ENCODE data around the gene KIAA0586.
"Not testable (repeated sequence)": the region's sequence is repeated elsewhere in the genome, so short reads cannot be mapped to it uniquely, and the experiment has no call there.

KIAA0586 gene

DNA sequence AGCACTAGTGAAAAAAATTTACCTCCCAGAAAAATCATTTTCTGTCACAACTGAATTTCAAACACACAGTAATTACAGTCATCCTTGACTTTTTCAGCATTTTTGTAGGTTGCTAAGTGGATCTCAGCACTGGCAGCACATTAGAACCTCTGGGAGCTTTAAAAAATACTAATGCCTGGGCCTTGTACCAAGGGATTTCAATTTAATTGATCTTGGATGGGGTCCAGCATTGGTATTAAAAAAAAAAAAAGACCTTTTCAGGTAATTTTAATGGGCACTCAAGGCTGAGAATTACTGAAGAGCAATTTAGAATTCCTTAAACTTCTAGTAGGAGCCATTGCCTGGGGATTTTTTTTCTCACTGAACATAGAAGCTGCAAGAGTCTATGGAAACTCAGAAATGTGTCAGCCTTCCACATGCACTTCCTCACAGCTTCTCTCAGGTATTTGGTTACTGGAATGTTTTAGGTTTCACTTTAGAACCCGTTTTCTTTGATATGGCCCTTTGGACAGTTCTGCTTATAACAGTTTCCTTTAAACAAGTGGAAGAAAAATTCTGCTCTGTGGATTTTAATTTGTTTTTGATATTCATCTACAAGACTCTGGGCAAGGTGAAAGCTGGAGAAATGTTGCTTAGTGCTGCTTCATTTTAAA lies 121.7 kb downstream of the KIAA0586 start:
- DNase-seq (ENCODE audit: low read depth): no peak

- DNase-seq (ENCODE audit: low read depth): no peak
Measured at GRCh38 chr14:58553959-58554358, 126.4 kb downstream of the KIAA0586 start.

DNA sequence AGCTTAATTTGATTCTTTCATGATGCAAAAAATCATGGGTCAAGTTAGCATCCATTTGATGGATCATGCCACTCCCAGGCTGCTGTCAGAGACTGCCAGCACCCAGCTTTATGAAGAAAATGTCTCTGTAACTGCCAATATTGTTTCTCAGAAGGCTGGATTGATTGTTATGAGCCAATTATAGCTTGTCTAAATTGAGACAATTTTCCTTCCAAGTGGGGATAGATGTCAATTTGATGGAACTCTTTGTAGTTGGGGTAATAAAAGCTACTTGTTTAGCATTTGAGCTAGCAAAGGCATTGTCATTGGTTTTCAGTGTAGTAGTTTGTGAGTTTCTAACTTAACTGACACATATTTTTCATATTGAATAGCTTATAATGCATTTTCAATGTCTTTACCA lies 128.1 kb downstream of the KIAA0586 start:
- no peak for DNase-seq (ENCODE audit: low read depth)

- no peak for DNase-seq (ENCODE audit: low read depth)
Measured at GRCh38 chr14:58557242-58557641, 129.7 kb downstream of the KIAA0586 start.

DNA sequence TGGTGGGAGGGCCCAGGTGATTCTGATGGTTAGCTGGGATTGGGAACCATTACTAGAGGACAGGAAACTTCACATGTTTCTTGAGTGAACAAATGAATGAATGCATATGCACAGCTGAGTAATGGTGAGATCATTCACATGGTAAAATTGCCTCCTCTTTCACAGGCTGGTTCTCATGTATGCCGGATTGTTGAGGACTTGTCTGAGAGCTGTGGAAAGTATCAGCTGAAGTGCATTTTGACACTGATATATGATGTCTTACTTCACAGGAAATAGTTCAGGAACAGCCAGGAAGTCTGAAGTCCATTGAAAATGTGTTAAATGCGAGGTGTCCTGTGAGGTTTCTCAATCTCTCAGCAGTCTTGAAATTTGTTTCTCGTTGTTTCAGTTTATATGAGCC lies 132.7 kb downstream of the KIAA0586 start:
- no peak for DNase-seq (ENCODE audit: low read depth)

DNA sequence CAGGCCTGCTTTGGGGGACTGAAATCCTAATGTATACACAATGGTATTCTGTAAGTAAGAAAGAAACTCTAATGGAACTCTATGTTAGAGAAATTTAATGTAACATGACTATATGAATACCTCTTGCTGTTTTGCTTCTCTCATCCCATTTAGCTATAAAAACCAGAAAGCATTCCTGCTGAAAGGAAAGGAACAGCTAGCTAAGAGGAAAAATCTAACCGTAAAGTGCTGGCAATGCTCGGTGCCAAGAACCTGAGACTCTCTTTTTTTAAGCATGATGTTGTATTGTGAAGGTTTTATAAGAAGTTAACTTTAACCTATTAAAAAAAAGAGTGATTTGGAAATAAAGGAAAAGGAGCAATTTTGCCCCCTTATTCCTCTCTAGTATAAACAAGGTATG lies 134.6 kb downstream of the KIAA0586 start:
- DNase-seq (ENCODE audit: low read depth): no peak

DNA sequence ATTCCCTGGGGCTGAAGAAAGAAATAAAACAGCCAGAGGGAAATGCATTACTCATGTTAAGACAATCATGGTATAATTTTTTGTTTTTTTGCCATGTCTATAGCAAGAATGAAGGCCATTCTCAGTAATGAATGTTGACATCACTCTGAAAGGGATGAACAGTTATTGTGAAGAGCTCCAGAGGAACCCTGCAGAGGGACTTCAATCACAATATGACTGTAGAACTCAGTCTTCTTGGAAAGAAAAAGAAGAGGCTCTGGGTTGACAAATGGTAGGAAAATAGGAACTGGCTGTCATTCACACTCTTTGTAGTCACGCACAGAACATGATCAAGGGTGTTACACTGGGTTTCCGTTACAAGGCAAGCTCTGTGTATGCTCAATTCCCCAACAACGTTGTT lies 136.5 kb downstream of the KIAA0586 start:
- no peak for DNase-seq (ENCODE audit: low read depth)

GRCh38 chr14:58565832-58566231 lies 138.3 kb downstream of the KIAA0586 start:
- DNase-seq (ENCODE audit: low read depth): no peak

GRCh38 chr14:58566979-58567378 lies 139.5 kb downstream of the KIAA0586 start:
- DNase-seq (ENCODE audit: low read depth): no peak

DNA sequence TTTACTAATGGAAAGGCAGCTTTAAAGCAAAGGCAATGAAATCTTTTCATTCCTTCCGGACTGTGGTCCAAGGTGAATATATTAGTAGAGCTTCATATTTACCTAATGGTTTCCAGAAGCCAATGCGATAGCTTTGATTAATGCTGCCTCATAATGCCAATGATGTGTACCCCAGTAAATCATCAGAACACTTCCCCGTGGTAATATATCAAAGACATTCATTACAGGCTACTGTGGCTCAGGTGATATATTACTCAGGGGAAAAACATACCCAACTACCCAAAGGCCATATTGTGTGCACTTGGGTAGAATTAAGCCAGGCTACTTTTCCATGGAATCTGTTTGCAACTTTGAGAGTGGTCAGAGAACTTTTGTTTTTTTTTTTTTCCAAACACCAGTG lies 140.8 kb downstream of the KIAA0586 start:
- no peak for DNase-seq (ENCODE audit: low read depth)

DNA sequence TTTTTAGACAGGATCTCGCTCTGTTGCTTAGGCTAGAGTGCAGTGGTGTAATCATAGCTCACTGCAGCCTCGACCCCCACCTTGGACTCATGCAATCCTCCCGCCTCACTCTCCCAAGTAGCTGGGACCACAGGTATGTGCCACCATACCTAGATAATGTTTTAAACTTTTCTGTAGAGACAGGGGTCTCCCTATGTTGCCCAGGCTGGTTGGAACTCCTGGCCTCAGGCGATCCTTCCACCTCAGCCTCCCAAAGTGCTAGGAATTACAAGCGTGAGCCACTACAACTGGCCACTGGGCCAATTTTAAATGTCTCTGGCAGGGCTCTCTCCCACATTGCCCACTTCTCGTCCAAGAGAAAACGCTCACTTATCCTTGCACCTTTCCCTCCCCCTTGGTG lies 143.7 kb downstream of the KIAA0586 start:
- no peak for DNase-seq (ENCODE audit: low read depth)

GRCh38 chr14:58571769-58572472 lies 144.4 kb downstream of the KIAA0586 start:
- DNase-seq (ENCODE audit: low read depth): no peak

- DNase-seq (ENCODE audit: low read depth): no peak
Measured at GRCh38 chr14:58572473-58572853, 144.9 kb downstream of the KIAA0586 start.

GRCh38 chr14:58572863-58573262 lies 145.3 kb downstream of the KIAA0586 start:
- DNase-seq (ENCODE audit: low read depth): no peak

DNA sequence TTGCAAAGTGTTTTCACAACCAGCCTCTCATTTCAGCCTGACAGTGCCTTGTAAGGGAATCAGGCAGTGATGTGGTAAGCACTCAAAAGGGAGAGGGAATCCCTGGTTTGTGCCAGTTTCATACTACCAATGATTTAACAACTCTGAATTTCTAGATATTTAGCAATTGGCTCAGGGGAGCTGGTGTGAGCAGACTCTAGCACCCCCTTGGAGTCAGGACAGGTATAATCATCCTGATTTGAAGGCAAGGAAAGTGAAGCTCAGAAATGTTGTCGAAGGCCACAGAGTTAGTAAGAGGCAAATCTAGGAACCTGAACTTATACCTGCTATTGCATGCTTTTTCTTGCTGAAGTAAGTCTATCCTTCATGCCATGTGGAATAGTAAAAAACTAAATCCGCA lies 147.1 kb downstream of the KIAA0586 start:
- DNase-seq (ENCODE audit: low read depth): no peak

GRCh38 chr14:58575956-58576355 lies 148.4 kb downstream of the KIAA0586 start:
- no peak for DNase-seq (ENCODE audit: low read depth)

DNA sequence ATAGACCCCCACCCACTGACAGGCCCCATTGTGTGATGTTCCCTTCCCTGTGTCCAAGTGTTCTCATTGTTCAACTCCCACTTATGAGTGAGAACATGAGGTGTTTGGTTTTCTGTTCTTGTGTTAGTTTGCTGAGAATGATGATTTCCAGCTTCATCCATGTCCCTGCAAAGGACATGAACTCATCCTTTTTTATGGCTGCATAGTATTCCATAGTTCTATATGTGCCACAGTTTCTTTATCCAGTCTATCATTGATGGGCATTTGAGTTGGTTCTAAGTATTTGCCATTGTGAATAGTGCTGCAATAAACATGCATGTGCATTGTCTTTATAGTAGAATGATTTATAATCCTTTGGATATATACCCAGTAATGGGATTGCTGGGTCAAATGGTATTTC lies 152.5 kb downstream of the KIAA0586 start:
- DNase-seq (ENCODE audit: low read depth): not testable (repeated sequence)

DNA sequence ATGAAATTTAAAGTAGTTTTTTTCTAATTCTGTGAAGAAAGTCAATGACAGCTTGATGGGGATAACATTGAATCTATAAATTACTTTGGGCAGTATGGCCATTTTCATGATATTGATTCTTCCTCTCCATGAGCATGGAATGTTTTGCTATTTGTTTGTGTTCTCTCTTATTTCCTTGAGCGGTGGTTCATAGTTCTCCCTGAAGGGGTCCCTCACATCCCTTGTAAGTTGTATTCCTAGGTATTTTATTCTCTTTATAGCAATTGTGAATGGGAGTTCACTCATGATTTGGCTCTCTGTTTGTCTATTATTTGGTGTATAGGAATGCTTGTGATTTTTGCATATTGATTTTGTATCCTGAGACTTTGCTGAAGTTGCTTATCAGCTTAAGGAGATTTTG lies 153.9 kb downstream of the KIAA0586 start:
- not testable (repeated sequence) for DNase-seq (ENCODE audit: low read depth)

DNA sequence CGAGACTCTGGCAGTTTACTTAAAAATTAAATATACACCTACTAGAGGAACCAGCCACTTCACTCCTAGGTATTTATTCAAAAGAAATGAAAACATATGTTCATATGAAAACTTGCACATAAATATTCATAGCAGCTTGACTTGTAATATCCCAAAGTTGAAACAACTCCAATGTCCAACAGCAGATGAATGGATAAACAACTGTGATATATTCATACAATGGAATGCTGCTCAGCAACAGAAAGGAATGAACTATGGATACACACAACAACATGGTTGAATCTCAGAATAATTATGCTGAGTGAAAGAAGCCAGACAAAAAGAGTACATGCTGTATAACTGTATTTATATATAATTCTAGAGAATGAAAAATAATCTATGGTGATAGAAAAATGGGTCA lies 156.9 kb downstream of the KIAA0586 start:
- DNase-seq (ENCODE audit: low read depth): no peak

GRCh38 chr14:58587271-58587670 lies 159.8 kb downstream of the KIAA0586 start:
- DNase-seq (ENCODE audit: low read depth): no peak

DNA sequence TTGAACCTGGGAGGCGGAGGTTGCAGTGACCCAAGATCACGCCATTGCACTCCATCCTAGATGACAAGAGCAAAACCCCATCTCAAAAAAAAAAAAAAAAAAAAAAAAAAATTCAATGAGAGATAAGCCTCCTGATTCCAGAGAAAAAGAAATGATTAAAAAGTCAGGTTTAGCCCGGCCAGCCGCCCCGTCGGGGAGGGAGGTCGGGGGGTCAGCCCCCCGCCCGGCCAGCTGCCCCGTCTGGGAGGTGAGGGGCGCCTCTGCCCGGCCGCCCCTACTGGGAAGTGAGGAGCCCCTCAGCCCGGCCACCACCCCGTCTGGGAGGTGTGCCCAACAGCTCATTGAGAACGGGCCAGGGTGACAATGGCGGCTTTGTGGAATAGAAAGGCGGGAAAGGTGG lies 160.8 kb downstream of the KIAA0586 start:
- not testable (repeated sequence) for DNase-seq (ENCODE audit: low read depth)

DNA sequence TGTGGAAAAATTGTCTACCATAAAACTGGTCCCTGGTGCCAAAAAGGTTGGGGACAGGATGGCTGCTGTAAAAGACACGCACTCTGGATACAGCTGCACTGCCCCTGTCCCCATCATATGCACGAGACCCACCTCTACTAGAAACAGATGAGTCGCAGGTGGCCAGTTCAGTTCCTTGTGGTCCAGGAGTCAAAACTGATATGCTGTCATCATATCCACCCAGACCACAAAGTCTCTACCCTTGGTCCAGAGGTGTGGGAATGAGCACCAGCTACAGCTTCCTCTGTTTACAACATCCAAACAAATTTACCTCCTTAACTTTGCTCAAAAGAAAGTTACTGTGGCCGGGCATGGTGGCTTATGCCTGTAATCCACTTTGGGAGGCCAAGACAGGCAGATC lies 166.5 kb downstream of the KIAA0586 start:
- DNase-seq (ENCODE audit: low read depth): no peak

DNA sequence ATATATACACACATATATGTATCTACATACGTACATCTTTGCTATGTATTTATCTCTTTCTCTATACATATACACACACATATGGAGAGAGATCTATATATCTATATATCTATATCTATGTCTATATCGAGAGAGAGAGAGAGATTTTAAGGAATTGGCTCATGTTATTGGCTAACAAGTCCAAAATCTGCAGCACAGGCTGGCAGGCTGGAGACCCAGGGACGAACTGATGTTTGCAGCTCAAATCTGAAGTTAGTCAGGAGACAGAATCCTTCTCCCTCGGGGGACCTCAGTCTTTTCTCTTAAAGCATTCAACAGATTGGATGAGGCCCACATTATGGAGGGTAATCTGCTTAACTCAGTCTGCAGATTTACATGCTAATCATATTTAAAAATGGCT lies 169.5 kb downstream of the KIAA0586 start:
- no peak for DNase-seq (ENCODE audit: low read depth)

Data from activated gamma-delta T cell treated with anti-CD3 and anti-CD28 coated beads, Interleukin-2, amount 50 U/mL, for 16 hours (primary cell).